Fibroblast of gingiva (primary cell): ENCODE measurements around the gene NTHL1.

Experiments
- DNase-seq: peaks from one replicate; pipeline ENCODE4 v3.0.0-alpha.2; 2011; ENCODE audit warnings: low read depth

Gene NTHL1

DNA sequence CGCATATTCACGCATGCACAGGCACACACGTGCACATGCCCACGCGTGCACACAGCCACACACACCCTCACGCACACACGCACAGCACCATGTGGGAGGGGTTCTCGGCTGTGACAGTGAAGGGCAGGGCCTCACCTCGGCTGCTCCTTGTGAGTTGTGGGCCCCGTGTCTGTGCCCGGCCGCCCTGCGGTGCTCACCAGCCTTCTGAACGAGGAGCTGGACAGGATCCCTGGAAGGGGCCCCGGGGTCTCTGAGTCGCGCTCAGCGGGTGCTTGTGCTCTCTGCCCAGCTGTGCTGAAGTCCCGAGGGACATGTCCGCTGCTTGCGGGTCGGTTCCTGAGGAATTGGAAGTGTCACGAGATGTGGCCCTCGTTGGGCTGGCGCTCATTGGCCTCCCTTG, 16.2 kb upstream of the NTHL1 start:
- DNase-seq = no peak

DNA sequence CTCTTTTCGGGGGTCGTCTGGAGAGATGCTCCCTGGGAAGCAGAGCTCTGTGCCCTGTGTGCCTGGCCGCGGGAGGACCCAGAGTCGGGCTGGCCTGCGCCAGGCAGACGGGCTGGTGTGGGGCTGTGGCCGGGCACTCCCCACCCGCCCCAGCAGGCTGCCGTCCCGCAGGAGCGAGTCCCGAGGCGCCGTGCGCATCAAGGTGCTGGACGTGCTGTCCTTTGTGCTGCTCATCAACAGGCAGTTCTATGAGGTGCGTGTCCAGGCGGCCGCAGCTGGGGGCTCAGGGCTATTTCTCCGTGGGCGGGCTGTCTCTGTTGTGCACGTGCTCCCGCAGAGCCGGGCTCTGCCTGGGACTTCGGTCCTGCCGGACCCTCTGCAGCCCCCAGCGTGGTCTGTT, 15.2 kb upstream of the NTHL1 start:
- no peak for DNase-seq

DNA sequence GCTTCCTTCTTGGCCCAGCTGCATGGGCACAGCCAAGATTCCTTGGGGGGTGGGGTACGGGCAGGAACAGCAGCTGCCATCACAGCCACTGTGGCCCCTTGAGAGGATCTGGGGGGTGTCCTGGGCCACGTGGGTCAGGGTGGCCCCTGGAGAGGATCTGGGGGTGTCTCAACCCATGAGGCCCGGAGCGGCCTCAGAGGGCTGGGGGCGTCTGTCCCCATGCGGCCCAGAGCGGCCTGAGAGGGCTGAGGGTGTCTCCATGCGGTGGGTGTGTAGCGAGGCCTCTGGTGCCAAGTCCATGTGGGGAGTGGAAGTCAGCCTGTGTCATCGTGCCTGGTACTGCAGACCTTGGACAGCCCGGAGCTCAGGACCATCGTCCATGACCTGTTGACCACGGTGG, 13.9 kb upstream of the NTHL1 start:
- DNase-seq = no peak

DNA sequence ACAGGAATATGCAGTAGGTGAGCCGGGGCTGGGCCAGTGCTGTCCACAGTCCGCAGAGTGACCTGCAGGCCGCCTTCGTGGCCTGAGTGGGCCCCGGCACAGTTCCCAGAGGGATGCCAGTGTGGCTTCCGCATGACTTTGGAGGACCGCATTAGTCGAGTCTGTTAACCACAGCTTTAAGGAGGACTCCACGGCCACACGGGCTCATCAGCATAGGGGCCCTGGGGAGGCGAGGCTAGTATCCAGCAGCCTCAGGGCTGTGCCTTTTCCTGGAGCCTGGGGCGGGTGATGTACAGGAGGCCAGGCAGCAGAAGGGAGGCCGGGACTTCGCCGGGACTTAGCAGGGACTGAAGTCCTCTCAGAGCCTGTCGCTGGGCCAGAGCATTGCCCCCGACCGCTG, 13.4 kb upstream of the NTHL1 start:
- DNase-seq = no peak

DNA sequence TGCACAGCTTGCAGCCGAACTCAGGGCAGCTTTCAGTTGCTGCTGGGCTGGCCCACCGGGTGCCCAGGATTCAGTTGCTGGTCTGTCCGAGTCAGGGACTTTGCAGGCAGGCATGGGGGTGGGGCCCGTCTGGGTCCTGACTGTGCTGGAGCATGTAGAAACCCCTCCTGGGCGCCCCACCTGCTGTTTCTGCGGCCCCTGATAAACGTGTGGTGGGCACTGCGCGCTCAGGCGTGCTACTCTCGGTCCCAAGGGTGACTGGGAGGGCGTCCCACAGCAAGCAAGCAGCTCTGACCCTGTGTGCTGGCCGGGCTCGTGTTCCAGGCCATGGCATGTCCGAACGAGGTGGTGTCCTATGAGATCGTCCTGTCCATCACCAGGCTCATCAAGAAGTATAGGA, 12.7 kb upstream of the NTHL1 start:
- DNase-seq = no peak

DNA sequence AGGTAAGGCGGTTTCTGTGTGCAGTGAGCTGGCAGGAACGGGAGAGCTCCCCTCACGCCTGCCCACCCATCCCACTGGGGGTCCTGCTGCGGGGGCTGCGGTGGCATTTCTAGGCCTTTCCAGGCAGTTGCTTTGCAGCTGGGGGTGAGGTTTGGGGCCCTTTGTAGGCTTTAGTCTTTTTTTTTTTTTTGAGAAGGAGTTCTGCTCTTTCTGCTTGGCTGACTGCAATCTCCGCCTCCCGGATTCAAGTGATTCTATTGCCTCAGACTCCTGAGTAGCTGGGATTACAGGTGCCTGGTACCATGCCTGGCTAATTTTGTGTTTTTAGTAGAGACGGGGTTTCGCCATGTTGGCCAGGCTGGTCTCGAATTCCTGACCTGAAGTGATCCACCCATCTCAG, 11.2 kb upstream of the NTHL1 start:
- no peak for DNase-seq

DNA sequence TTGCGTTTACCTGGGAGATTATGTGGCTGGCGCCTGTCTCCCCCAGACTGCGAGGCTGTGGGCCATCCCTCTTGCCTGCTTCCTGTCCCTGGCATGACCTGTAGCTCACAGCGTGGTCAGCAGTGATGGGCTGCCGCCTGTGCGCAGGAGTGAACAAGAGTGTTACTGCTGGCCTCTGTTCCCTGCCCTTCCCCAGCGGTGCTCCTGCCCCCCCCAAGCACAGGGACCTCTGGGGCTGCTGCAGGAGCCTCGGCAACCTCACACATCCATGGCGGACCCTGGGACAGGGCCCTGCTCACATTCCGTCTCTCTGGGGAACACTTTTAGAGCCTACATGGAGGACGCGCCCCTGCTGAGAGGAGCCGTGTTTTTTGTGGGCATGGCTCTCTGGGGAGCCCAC, 10.8 kb upstream of the NTHL1 start:
- no peak for DNase-seq

DNA sequence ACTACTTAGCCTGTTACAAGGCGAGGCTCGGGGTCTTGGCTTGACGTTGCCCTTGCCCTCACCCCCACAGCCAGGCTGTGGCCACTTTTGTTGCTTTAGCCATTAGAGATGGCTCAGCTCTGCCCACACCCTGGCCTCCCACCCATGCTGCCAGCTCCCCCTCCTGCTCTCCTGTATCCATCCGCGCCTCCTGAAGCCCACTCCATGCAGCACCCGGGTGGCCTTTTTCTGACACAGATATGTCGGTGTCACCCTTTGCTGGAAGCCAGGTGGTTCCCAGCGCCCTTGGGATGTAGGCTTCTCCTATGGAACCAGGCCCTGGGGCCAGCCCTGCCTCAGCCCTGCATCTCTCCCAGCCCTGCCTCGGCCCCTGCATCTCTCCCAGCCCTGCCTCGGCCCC, 9.8 kb upstream of the NTHL1 start:
- DNase-seq = no peak

DNA sequence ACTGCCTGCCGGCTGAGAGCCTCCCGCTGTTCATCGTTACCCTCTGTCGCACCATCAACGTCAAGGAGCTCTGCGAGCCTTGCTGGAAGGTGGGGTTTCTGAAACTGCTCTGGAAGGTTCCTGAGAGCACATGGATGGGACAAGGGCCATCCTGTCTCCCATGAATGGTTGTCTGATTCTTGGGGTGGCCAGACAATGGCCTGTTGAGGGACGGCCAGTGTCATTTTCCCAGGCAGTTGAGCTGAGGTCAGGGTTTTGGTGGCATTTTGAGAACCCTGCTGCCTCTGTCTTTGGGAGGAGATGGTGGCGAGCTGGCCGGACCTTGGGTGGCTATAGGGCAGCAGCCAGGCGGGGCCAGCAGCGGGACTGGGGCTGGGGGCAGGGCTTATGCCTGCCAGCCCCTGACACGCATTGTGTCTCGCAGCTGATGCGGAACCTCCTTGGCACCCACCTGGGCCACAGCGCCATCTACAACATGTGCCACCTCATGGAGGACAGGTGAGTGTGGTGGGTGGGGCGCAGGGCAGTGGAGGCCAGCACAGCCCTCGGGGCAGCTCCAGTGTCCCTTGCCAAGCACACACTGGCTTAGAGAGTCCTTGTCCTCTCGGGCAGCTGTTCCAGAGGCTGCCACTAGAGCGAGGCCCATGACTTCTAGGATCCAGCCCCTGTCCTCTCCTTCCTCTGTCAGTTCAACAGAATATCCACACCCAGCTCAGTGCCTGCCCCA, 9.2 kb upstream of the NTHL1 start:
- no peak for DNase-seq

DNA sequence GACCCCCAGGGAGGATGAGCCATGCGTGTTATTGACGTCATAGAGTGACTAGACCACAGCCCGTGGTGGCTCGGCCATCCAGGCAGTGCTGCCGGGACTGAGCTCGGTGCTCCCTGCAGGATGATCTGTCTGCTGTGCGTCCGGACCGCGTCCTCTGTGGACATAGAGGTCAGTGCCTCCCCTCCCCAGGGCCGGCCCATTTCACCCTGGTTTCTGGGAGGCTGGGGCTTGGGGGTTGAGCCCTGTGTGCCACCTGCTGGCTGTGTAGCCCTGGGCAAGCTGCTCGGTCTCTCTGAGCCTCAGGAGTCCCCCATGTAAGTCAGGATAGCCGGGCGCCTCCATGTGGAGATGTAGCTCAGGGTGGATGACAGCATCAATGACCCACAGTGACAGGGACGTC, 8.4 kb upstream of the NTHL1 start:
- no peak for DNase-seq

DNA sequence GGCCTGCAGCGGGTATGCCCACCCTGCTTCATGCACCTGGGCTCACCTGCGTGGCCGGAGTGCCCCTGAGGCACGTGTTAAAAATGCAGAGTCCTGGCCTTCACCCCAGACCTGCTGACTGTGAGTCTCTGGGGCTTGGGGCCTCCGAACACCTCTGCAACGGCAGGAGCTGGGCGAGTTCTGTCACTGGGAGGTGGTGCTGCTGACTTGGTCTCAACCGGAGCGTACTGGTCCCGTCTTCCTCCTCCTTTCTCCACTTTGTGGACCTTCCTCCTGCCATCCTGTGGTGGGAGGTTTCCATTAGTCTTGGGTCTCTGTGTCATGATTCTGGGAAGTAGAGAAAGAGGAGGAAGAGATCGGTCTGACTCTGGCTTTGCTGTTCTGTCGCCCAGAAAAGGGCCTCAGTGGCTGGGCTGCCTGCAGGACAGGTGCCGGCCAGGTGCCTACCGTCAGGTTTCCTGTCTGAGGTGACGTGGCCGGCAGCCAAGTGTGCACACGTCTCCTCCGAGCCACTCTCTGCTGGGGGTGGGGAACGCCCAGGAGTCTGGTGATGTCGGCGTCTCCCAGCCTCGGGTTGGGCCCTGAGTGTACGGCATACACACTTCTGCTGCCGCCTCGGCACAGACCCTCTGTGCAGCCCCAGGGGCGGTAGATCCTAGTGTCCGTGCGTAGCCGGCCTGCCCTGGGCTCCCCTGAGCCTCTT, 7.1 kb upstream of the NTHL1 start:
- no peak for DNase-seq

DNA sequence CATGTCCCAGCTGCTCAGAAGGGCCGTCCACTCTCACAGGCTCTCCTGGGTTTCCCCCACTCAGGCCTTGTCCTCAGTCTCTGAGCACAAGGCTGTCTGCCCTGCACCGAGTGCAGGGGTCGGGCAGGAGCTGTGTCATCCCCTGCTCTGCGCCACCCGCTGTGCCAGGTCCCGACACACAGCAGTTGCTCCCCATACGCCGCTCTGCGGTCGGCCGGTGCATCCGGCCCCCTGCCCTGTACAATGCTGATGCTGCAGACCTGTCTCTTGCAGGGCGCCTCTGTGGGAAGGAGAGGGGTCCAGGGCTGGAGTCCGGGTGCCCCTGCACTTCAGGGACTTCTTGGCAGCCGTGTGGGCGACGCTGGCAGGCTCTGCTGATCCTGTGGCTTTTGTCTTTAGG, 6.3 kb upstream of the NTHL1 start:
- no peak for DNase-seq

DNA sequence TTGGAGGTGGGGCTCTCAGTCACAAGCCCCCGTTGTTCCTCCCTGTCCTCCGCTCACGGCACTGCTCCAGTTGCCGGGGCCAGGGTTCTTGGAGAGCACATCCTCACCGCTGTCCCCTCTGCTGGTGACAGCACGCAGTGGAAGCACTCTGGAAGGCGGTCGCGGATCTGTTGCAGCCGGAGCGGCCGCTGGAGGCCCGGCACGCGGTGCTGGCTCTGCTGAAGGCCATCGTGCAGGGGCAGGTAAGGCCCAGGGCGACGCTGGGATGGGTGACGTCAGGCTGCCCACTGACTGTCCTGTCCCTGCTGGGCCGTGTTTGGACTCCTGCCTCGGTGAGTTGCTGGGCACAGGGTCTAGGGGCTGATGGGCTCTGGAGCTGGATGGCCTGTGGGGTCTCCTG, 5.6 kb upstream of the NTHL1 start:
- DNase-seq = no peak

DNA sequence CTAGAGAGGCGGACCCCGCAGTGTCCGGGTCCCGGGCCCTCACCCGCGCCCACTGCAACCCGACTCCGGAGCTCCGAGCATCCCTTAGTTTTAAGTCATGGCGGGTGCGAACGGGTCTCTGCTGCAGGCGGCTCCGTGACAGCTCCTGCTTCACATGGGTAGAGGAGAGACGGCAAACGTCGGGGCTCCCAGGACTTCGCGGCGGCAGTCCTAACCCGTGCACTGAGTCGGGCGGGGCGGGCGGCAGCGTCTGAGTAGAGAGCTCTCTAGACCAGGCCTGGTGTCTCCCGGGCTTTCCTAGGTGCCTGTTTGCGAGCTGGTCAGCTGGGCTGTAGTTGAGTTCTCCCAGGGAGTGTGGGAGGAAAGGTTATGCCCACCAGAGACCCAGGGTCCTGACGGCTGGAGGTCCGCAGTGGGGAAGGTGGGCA, 496 bp upstream of the NTHL1 start:
- no peak for DNase-seq

DNA sequence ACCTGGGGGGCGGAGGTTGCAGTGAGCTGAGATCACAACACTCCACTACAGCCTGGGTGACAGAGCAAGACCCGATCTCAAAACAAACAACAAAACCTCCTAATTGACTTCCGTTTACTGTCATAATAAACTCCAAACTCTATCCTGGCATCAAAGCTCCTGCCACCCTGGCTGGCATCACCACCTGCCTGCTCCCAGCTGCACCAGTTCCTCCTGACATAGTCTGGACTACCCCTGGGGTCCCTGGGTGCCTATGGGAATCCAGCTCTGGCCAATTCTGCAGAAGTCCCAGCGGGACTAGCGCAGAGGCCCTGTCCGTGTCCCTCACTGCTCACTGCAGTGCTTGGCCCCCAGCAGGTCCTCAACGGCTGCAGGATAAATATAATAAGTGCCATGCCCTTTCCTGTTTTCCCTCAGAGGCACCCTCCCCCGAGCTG, 723 bp downstream of the NTHL1 start:
- DNase-seq = no peak

DNA sequence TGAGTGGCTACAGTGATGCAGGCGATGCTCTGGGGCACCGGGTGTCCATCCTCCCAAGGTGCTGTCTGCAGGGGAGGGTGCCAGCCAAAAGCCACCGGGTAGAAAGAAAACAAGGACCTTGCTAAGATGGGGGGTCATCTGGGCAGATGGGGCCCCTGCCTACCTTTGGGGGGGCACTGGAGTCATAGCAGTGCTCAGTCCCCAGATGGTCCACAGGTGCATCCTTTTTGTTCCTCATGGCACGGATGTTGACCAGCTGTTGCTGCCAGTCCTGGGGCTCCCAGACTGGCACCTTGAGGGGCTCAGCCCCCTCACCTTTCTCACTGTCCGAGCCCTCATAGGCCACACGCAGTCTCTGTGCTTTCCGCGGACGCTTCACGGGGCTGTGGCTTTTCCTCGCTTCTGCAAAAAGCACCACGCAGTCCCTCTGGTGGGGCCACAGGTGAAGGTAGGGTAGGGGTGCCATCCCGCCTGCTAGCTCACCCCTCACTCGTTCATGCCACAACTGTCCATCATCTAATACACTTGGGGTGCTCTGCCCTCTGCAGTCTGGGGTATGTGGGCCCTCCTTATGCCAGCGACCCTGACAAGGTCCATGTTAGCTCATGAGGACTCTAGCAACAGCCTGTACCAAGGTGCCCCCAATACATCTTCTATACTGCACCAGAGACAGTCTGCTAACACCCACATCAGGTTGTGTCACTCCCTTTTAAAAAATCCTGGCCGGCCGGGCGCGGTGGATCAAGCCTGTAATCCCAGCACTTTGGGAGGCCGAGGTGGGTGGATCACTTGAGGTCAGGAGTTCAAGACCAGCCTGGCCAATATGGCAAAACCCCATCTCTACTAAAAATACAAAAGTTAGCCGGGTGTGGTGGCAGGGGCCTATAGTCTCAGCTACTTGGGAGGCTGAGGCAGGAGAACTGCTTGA, 1.4 kb downstream of the NTHL1 start:
- DNase-seq = no peak

DNA sequence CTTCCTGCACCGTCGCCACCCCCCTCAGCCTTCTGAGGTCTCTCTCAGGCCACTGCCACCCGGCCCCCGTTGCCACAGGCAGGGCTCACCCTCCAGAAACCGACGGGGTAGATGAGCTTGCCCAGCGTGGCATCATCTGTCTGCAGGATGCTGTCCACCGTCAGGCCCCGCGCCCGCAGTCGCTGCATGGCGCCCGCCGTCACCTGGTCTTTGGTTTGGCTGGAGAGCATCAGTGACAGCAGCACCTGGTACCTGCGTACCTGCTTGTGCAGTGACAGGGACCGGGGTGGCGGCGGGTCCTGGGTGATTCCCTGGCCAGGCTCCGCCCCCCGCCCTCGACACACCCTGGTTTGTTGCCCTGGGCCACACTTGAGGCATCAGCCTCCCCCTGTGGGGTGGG, 3.1 kb downstream of the NTHL1 start:
- no peak for DNase-seq

DNA sequence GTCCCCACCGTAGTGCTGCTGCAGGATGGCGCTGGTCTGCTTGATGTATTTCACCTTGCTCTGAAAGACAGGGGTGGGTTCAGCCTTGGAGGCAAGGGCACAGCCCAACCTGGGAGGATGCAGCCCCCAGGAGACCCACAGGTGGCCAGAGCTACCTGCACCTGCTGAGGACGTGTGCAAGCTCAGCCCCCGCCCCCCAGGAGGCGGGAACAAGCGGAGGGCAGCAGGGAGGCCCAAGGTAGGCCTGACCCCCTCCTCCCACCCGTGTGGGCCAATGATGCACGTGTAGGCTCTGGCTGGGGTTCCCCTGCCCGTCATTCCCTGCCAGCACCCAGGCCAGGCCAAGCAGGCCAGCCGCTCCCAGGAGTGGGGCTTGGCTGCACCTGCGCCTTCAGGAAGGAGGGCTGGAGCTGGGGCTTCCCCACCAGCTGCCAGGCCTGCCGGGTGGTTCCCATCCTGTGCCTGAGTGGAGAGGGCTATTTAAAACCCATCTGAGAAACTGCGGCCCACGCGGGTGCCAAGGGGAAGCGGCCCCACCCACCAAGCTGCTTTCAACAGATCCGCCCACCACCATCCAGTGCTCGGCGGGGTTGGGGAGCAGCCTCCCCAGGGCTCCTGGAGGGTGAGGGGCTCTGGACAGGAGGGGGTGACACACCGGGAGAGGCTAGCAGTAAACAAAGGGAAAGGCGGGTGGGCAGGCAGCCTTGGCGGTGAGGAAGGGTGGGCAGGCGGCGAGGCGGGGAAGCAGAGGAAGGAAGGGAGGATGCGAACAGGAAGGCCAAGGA, 3.8 kb downstream of the NTHL1 start:
- DNase-seq = no peak

DNA sequence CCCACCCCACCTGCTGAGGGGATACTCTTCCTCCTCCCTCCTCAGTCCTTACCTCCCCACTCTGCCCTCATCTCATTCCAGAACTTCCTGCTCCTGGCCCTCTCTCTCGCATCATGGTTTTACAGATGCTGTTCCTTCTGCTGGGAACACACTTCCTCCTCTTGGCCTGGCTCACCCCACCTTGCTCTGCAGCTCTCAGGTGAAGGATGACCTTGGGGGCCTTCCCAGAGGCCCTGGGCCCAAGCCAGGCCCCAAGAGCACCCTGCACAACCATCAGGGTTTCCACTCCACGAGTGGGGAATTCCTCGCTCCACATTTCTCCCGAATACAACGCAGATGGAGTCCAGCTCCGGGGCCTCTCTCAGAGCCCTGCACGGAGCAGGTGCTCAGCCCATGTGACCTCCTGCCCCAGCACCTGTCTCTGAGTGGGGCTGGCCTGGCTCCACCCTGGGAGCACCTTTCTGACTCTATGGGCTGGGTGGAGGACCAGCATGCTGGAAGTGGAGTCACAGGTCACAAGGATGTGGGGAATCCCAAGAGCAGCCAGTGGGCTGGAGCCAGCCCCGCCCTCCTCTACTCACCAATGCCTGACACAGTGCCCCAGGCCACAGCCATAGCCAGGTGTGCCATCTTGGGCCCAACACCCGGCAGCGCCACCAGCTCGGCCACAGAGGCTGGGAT, 4.5 kb downstream of the NTHL1 start:
- no peak for DNase-seq

DNA sequence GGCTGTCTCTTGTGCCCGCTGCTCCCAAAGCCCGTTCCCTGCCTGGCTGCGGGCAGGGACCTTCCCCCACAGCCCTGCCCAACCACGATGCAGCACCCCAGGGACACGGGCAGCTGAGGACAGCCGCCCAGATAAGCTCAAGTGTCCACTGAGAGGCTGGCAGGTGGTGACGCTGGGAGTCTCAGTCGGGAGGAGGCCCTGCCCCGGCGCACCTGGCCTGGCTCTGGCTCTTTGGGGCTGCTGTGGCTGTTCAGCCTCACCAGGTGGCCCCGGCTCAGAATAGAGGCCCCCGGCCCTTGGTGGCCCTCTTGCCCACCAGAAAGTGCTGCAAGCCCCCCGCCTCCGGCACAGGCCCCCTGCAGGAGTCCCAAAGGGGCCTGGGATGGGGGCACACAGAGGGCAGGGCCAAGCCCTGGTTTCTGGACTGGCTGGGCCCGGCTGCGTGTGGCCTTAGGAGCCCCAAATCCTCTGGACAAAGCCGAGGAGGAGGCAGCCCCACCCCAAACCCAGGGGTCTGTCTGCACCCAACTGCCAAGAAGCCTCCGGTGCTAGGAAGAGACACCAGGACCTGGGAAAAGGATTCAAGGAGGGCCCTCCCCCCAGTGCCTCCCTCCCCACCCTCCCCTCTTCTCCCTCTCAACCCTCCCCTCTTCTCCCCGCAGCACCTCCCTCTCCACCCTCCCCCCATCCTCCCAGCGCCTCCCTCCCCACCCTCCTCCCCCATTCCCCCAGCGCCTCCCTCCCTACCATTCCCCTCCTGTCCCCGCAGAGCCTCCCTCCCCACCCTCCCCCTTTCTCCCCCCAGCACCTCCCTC, 5.3 kb downstream of the NTHL1 start:
- DNase-seq = no peak
